KOPT-K1 (cell line): ENCODE results near the gene PI4K2A.

Experiments used
- H3K27ac ChIP-seq: fragments of 200-600 bp; sonication (generic); 2 replicates; pipeline ENCODE4 v1.5.1; 2016; ENCODE audit warnings: antibody characterized with exemption, mild to moderate bottlenecking, low read depth, low read length; ENCODE audit not compliant: poor library complexity, severe bottlenecking
- H3K36me3 ChIP-seq: fragments of 200-600 bp; sonication (generic); 2 replicates; pipeline ENCODE4 v1.5.1; 2017; ENCODE audit warnings: antibody characterized with exemption, mild to moderate bottlenecking, low read length, moderate library complexity; ENCODE audit not compliant: insufficient read depth
- H3K9me3 ChIP-seq: fragments of 200-600 bp; sonication (generic); 2 replicates; pipeline ENCODE4 v1.5.1; 2017; ENCODE audit warnings: antibody characterized with exemption, low read length, mild to moderate bottlenecking; ENCODE audit not compliant: insufficient read depth, poor library complexity, severe bottlenecking

Gene PI4K2A

GRCh38 chr10:97701438-97702069 is 61.1 kb downstream of the PI4K2A start:
- H3K9me3 ChIP-seq, result no peaks in the 10 kb centered on the region
- H3K27ac ChIP-seq, result no peak overlapping the region
- no peaks in the 10 kb centered on the region for H3K36me3 ChIP-seq

GRCh38 chr10:97703398-97704067 is 63.1 kb downstream of the PI4K2A start:
- H3K27ac ChIP-seq, result no peak overlapping the region
- H3K9me3 ChIP-seq, result no peaks in the 10 kb centered on the region

GRCh38 chr10:97704341-97704740 is 63.9 kb downstream of the PI4K2A start:
- Histone ChIP-seq H3K36me3 (no peaks in the 10 kb centered on the region), H3K27ac (no peak overlapping the region), H3K9me3 (no peaks in the 10 kb centered on the region)

More at GRCh38 chr10:97703398-97704067, 63.1 kb downstream of the PI4K2A start:
- no peaks in the 10 kb centered on the region for H3K36me3 ChIP-seq

GRCh38 chr10:97705006-97705670 is 64.7 kb downstream of the PI4K2A start:
- H3K9me3 ChIP-seq, result no peaks in the 10 kb centered on the region
- H3K27ac ChIP-seq, result no peak overlapping the region
- H3K36me3 ChIP-seq, result no peaks in the 10 kb centered on the region

- H3K36me3 ChIP-seq, result no peaks in the 10 kb centered on the region
- H3K9me3 ChIP-seq, result no peaks in the 10 kb centered on the region
- H3K27ac ChIP-seq, result no peak overlapping the region
Observed at GRCh38 chr10:97707134-97707861, 66.8 kb downstream of the PI4K2A start.

- Histone ChIP-seq H3K27ac (no peak overlapping the region), H3K9me3 (no peaks in the 10 kb centered on the region), H3K36me3 (no peaks in the 10 kb centered on the region)
Observed at GRCh38 chr10:97708167-97708566, 67.7 kb downstream of the PI4K2A start.

- H3K36me3 ChIP-seq, result no peaks in the 10 kb centered on the region
- H3K9me3 ChIP-seq, result no peaks in the 10 kb centered on the region
- no peak overlapping the region for H3K27ac ChIP-seq
Observed at GRCh38 chr10:97708976-97709946, 68.8 kb downstream of the PI4K2A start.

- no peaks in the 10 kb centered on the region for H3K36me3 ChIP-seq
- no peak overlapping the region for H3K27ac ChIP-seq
- no peaks in the 10 kb centered on the region for H3K9me3 ChIP-seq
Observed at GRCh38 chr10:97711640-97712572, 71.4 kb downstream of the PI4K2A start.

GRCh38 chr10:97713339-97713825 is 72.9 kb downstream of the PI4K2A start, which contains the start of gene MARVELD1:
Gene MARVELD1, plus strand, starts transcription at chr10:97713730. Its CDS starts 147 bp downstream, at chr10:97713877.
- no peaks in the 10 kb centered on the region for H3K9me3 ChIP-seq
- peak within 1 kb of the TSS; percentile 9 for H3K27ac ChIP-seq
- H3K36me3 ChIP-seq, result no peaks in the 10 kb centered on the region

GRCh38 chr10:97713826-97714400 is 73.4 kb downstream of the PI4K2A start:
- Histone ChIP-seq H3K9me3 (no peaks in the 10 kb centered on the region), H3K27ac (peak overlapping the region; percentile 9), H3K36me3 (no peaks in the 10 kb centered on the region)

- no peak overlapping the region for H3K27ac ChIP-seq
- H3K36me3 ChIP-seq, result no peaks in the 10 kb centered on the region
- H3K9me3 ChIP-seq, result no peaks in the 10 kb centered on the region
Observed at GRCh38 chr10:97714401-97715258, 74.2 kb downstream of the PI4K2A start.

- H3K36me3 ChIP-seq, result no peaks in the 10 kb centered on the region
- no peaks in the 10 kb centered on the region for H3K9me3 ChIP-seq
- no peak overlapping the region for H3K27ac ChIP-seq
Observed at GRCh38 chr10:97715259-97715874, 74.9 kb downstream of the PI4K2A start.
